K562 (cell line): ENCODE results near the gene CHST8. TPM values are rescaled to one million over a fixed set of nuclear protein-coding genes. Genes with fewer than 3 reads are reported as not detected.

Source experiments
- ATAC-seq: fragments of 200-7000 bp; cut with Tn5 transposase; 3 replicates; pipeline ENCODE4 v1.9.1; 2020; ENCODE audit warnings: moderate library complexity
- BruUV-seq: library from RNA; stranded (reverse); fragments of 400-500 nt; replicated peaks from 2 replicates; lab custom pipeline; 2021; lab: Mats Ljungman, UMichigan
- CTCF ChIA-PET: fragments of 300-600 bp; formaldehyde crosslinking; extraction: SDS; loops from one replicate; lab custom pipeline; 2021; ENCODE audit warnings: low intra/inter-chr PET ratio; lab: Yijun Ruan, JAX
- POLR2A ChIA-PET: fragments of 300-600, 350-650 bp; sonication (Branson Sonifier 250); formaldehyde crosslinking; extraction: SDS; loops from one replicate; lab custom pipeline; 2021; ENCODE audit warnings: antibody characterized with exemption, inconsistent platforms; lab: Yijun Ruan, JAX
- DNase-seq, 4 experiments: peaks; one replicate each; pipeline versions ENCODE4 v3.0.0 to v3.0.0-alpha.2; 2011 to 2018; ENCODE audit warnings: low spot score in 3 of 4, mixed read lengths in 3 of 4; ENCODE audit errors: extremely low read depth in 1 of 4
- FAIRE-seq: peaks from 2 replicates; lab custom pipeline; 2011; peaks lifted over from hg19 to GRCh38; lab: Jason Lieb, UNC
- H2AFZ ChIP-seq: 2 replicates; pipeline ENCODE4 v1.6.0; 2011; ENCODE audit warnings: low read depth, low read length, control low read depth, inconsistent platforms
- H3K27ac ChIP-seq: fragments of 200-600 bp; 3 replicates; pipeline ENCODE4 v1.8.0; 2011; ENCODE audit warnings: low read depth, mild to moderate bottlenecking, control low read depth, inconsistent platforms, low read length, moderate library complexity, mixed read lengths; ENCODE audit errors: extremely low read depth
- H3K27me3 ChIP-seq, 2 experiments: fragments of 300-600 bp in 1 of 2; 2 replicates in 1 of 2; 3 replicates in 1 of 2; pipeline versions ENCODE4 v1.6.0 to v1.8.0; 2011; ENCODE audit warnings: inconsistent platforms in 2 of 2, low read length in 2 of 2, mild to moderate bottlenecking in 1 of 2, mixed read lengths in 1 of 2, moderate library complexity in 1 of 2; ENCODE audit not compliant: control insufficient read depth in 2 of 2, insufficient read depth in 2 of 2
- H3K36me3 ChIP-seq: fragments of 300-600 bp; 3 replicates; pipeline ENCODE4 v1.8.0; 2011; ENCODE audit warnings: mild to moderate bottlenecking, low read length, inconsistent platforms; ENCODE audit not compliant: control insufficient read depth, insufficient read depth
- H3K4me1 ChIP-seq, 2 experiments: fragments of 200-600 bp in 1 of 2; replicated peaks in 1 of 2; 2 replicates in 1 of 2; 3 replicates in 1 of 2; pipeline versions ENCODE4 v1.5.1 to v1.8.0; 2011; ENCODE audit warnings: inconsistent platforms in 2 of 2, low read length in 2 of 2, mild to moderate bottlenecking in 1 of 2, mixed read lengths in 1 of 2, moderate library complexity in 1 of 2; ENCODE audit not compliant: control insufficient read depth in 2 of 2, insufficient read depth in 2 of 2
- H3K4me2 ChIP-seq: 2 replicates; pipeline ENCODE4 v1.6.1; 2011; ENCODE audit warnings: low read length, control low read depth, inconsistent platforms, mixed read lengths; ENCODE audit not compliant: insufficient read depth
- H3K4me3 ChIP-seq: fragments of 200-600 bp; sonication (generic), shearing (Covaris generic); 2 replicates; pipeline ENCODE4 v1.5.1; 2016; ENCODE audit warnings: control low read depth, inconsistent platforms
- H3K79me2 ChIP-seq: fragments of 200-600 bp; 3 replicates; pipeline ENCODE4 v1.8.0; 2011; ENCODE audit warnings: low read length, inconsistent platforms; ENCODE audit not compliant: control insufficient read depth, insufficient read depth
- H3K9ac ChIP-seq, 2 experiments: 2 replicates each; pipeline versions ENCODE4 v1.6.0 to v1.6.1; 2011; ENCODE audit warnings: low read depth in 2 of 2, low read length in 2 of 2, control low read depth in 1 of 2, inconsistent platforms in 1 of 2, mild to moderate bottlenecking in 1 of 2, mixed read lengths in 1 of 2; ENCODE audit not compliant: insufficient read depth in 1 of 2
- H3K9me1 ChIP-seq: one replicate; pipeline ENCODE4 v1.6.0; 2011; ENCODE audit warnings: inconsistent platforms, mild to moderate bottlenecking, low read length, moderate library complexity; ENCODE audit not compliant: control insufficient read depth, insufficient read depth
- H3K9me3 ChIP-seq: replicated peaks from 2 replicates; pipeline ENCODE4 v1.5.1; 2011; ENCODE audit warnings: low read depth, low read length, inconsistent platforms; ENCODE audit not compliant: control insufficient read depth, insufficient read depth
- H4K20me1 ChIP-seq: replicated peaks from 2 replicates; pipeline ENCODE4 v1.6.1; 2011; ENCODE audit warnings: low read length, inconsistent platforms, mixed read lengths; ENCODE audit not compliant: control insufficient read depth, insufficient read depth
- ARID3B ChIP-seq: fragments of 250-450 bp; sonication (Bioruptor Pico); IDR thresholded peaks from 2 replicates; pipeline ENCODE4 v1.4.0; 2020; ENCODE audit warnings: borderline replicate concordance
- CAMTA2 ChIP-seq: fragments of 250-450 bp; sonication (Bioruptor Pico); conservative IDR thresholded peaks from 2 replicates; pipeline ENCODE4 v1.5.1; 2022
- ERF ChIP-seq: fragments of 450-650 bp; formaldehyde crosslinking; IDR thresholded peaks from 2 replicates; pipeline ENCODE4 v1.4.0; 2020; ENCODE audit warnings: mild to moderate bottlenecking, mixed read lengths
- FOS ChIP-seq: IDR thresholded peaks from 3 replicates; pipeline ENCODE4 v1.6.1; 2011; ENCODE audit not compliant: insufficient read length; ENCODE audit errors: extremely low read depth
- NFE2 ChIP-seq: IDR thresholded peaks from 2 replicates; pipeline ENCODE4 v1.6.1; 2014; ENCODE audit warnings: antibody characterized with exemption, low read depth
- NFXL1 ChIP-seq: fragments of 450-650 bp; formaldehyde crosslinking; IDR thresholded peaks from 2 replicates; pipeline ENCODE4 v1.4.0; 2021; ENCODE audit warnings: mild to moderate bottlenecking
- SMAD4 ChIP-seq: fragments of 250-450 bp; sonication (Bioruptor Pico); conservative IDR thresholded peaks from 2 replicates; pipeline ENCODE4 v1.8.0; 2021; ENCODE audit warnings: inconsistent platforms, mild to moderate bottlenecking, moderate library complexity
- ZNF407 ChIP-seq: fragments of 450-650 bp; IDR thresholded peaks from 2 replicates; pipeline ENCODE4 v1.6.1; 2016; ENCODE audit warnings: low read depth
- ZNF764 ChIP-seq: fragments of 250-450 bp; sonication (Bioruptor Pico); IDR thresholded peaks from 2 replicates; pipeline ENCODE4 v1.4.0; 2020; ENCODE audit warnings: low read depth, mild to moderate bottlenecking, moderate library complexity
- ZNF778 ChIP-seq: fragments of 450-650 bp; formaldehyde crosslinking; IDR thresholded peaks from 2 replicates; pipeline ENCODE4 v1.4.0; 2020; ENCODE audit warnings: mild to moderate bottlenecking, moderate library complexity
- WGBS: fragments of 100-300 bp; shearing (Covaris generic); methylation state at CpG from one replicate; pipeline ENCODE4 v1.1.6; 2016; ENCODE audit warnings: low coverage, mixed read lengths; ENCODE audit not compliant: insufficient coverage; ENCODE audit errors: missing lambda C conversion rate; 5-methylcytosine and 5-hydroxymethylcytosine counted together
- in situ Hi-C: fragments of 300-500 bp; cut with MboI; formaldehyde crosslinking; loops from 4 replicates; pipeline ENCODE4 v1.15.0; 2018; ENCODE audit warnings: inconsistent platforms, mixed read lengths
- intact Hi-C: fragments of 100-400 bp; cut with micrococcal nuclease; formaldehyde crosslinking; loops from 2 replicates; pipeline ENCODE4 v1.14.2; 2022
- polyA plus RNA-seq, 8 experiments: library from polyadenylated mRNA; depleted of rRNA in 4 of 8; stranded (reverse) in 5 of 8; unstranded in 3 of 8; fragments of >200 nt; fragmentation: Nextera tagmentation in 2 of 8; fragmentation: Illumina TruSeq in 1 of 8; extraction: Ambion mirVana in 2 of 8; extraction: Trizol in 1 of 8; gene quantifications; 2 replicates each; pipeline versions ENCODE4 v1.2.1 to v1.2.3, GENCODE V29; 2011 to 2014; ENCODE audit warnings: inconsistent platforms in 1 of 8, missing spikeins in 1 of 8
- total RNA-seq, 7 experiments: library from RNA; depleted of rRNA in 6 of 7; stranded (reverse); fragments of >200 nt in 6 of 7; fragmentation: Illumina TruSeq in 2 of 7; extraction: Trizol in 2 of 7; gene quantifications; 2 replicates each; pipeline versions ENCODE4 v1.2.1 to v1.2.3, GENCODE V29; 2011 to 2021; ENCODE audit warnings: low replicate concordance in 1 of 7

The CHST8 gene
- total and polyA plus RNA-seq, 9 of the 15 experiments (the other 6 are each of a cell fraction or from before 2014, with no cell fraction given) = 0.11 TPM; not detected in 8

- Histone ChIP-seq H3K9me1 (no peaks in the 10 kb centered on the region), H3K27ac (no peak overlapping the region), H3K4me3 (no peak overlapping the region), H3K4me2 (no peak overlapping the region), H2AFZ (no peak overlapping the region), H3K4me1 (no peaks in the 10 kb centered on the region), H3K9me3 (no peaks in the 10 kb centered on the region), H3K36me3 (no peaks in the 10 kb centered on the region), H3K9ac (no peak overlapping the region), H3K79me2 (no peaks in the 10 kb centered on the region), H3K27me3 (peaks cover 0 to 17% of the 10 kb centered on the region in 2 experiments; a peak in 1 of 5 replicates), H4K20me1 (no peaks in the 10 kb centered on the region)
- FAIRE-seq (no peak), DNase-seq (no peak), ATAC-seq (no peak)
- ChIA-PET CTCF (interaction anchor here (0.7 kb wide), 1 partner anchor 86 kb away, joined by 3 read pairs; no protein-coding TSS in a partner anchor), POLR2A (no interaction called here)
- 0% methylated on average over 11 of the region's 11 CpGs for WGBS
- in situ Hi-C loops (no loop called here), intact Hi-C loops (no loop called here)
- BruUV-seq = no TSS peak
- TF ChIP-seq NFE2 (no peak), CAMTA2 (CRISPR knock-in tag) (no peak), ZNF778 (no peak), ZNF764 (CRISPR knock-in tag) (no peak), ERF (no peak), SMAD4 (CRISPR knock-in tag) (no peak), ZNF407 (no peak), NFXL1 (CRISPR knock-in tag) (no peak), FOS (no peak), ARID3B (CRISPR knock-in tag) (no peak)
Measured at GRCh38 chr19:33612928-33613619, 8.7 kb upstream of the CHST8 start.
